K562 (cell line): ENCODE data around the gene CCDC47. TPM values are rescaled to one million over a fixed set of nuclear protein-coding genes. Genes with fewer than 3 reads are reported as not detected.
A peak's percentile ranks its signal among the peaks of the same experiment; 100 is the strongest.

Source experiments
- PURB ChIP-seq: sonication (generic); formaldehyde crosslinking; IDR thresholded peaks from 2 replicates; pipeline ENCODE4 v1.9.0; 2021; ENCODE audit warnings: low read depth, mild to moderate bottlenecking, missing genetic modification reagents
- SMC3 ChIP-seq: conservative IDR thresholded peaks from 2 replicates; pipeline ENCODE4 v1.6.1; 2011; ENCODE audit warnings: low read depth, low read length, improper control_type of control experiment; ENCODE audit not compliant: insufficient read depth
- polyA plus RNA-seq, 8 experiments: library from polyadenylated mRNA; depleted of rRNA in 4 of 8; stranded (reverse) in 5 of 8; unstranded in 3 of 8; fragments of >200 nt; fragmentation: Nextera tagmentation in 2 of 8; fragmentation: Illumina TruSeq in 1 of 8; extraction: Ambion mirVana in 2 of 8; extraction: Trizol in 1 of 8; gene quantifications; 2 replicates each; pipeline versions ENCODE4 v1.2.1 to v1.2.3, GENCODE V29; 2011 to 2014; ENCODE audit warnings: inconsistent platforms in 1 of 8, missing spikeins in 1 of 8
- total RNA-seq, 7 experiments: library from RNA; depleted of rRNA in 6 of 7; stranded (reverse); fragments of >200 nt in 6 of 7; fragmentation: Illumina TruSeq in 2 of 7; extraction: Trizol in 2 of 7; gene quantifications; 2 replicates each; pipeline versions ENCODE4 v1.2.1 to v1.2.3, GENCODE V29; 2011 to 2021; ENCODE audit warnings: low replicate concordance in 1 of 7
- TF ChIP-seq, protein P1 (sequence below): fragments of 200-600 bp; sonication (generic); IDR thresholded peaks from one replicate; pipeline ENCODE4 v1.6.1; 2012; ENCODE audit warnings: mild to moderate bottlenecking, low read depth, low read length, inconsistent platforms
- TF ChIP-seq, protein P2 (sequence below): sonication (generic); formaldehyde crosslinking; IDR thresholded peaks from 2 replicates; pipeline ENCODE4 v1.8.1; 2023; ENCODE audit warnings: mild to moderate bottlenecking, missing genetic modification reagents
- TF ChIP-seq, protein P3 (sequence below), 2 experiments: fragments of 450-650 bp in 1 of 2; IDR thresholded peaks; 2 replicates each; pipeline ENCODE4 v1.6.1; 2011 to 2017; ENCODE audit warnings: low read depth in 2 of 2, antibody characterized with exemption in 1 of 2, borderline replicate concordance in 1 of 2, low read length in 1 of 2, mild to moderate bottlenecking in 1 of 2, mixed read lengths in 1 of 2; ENCODE audit not compliant: control insufficient read depth in 1 of 2
- TF ChIP-seq, protein P4 (sequence below): fragments of 250-450 bp; sonication (Bioruptor Pico); IDR thresholded peaks from 2 replicates; pipeline ENCODE4 v1.5.0; 2020; ENCODE audit warnings: mild to moderate bottlenecking

Gene CCDC47
- total and polyA plus RNA-seq, 9 of the 15 experiments (the other 6 are each of a cell fraction or from before 2014, with no cell fraction given), result 15.5 to 162 (median 122) TPM

DNA sequence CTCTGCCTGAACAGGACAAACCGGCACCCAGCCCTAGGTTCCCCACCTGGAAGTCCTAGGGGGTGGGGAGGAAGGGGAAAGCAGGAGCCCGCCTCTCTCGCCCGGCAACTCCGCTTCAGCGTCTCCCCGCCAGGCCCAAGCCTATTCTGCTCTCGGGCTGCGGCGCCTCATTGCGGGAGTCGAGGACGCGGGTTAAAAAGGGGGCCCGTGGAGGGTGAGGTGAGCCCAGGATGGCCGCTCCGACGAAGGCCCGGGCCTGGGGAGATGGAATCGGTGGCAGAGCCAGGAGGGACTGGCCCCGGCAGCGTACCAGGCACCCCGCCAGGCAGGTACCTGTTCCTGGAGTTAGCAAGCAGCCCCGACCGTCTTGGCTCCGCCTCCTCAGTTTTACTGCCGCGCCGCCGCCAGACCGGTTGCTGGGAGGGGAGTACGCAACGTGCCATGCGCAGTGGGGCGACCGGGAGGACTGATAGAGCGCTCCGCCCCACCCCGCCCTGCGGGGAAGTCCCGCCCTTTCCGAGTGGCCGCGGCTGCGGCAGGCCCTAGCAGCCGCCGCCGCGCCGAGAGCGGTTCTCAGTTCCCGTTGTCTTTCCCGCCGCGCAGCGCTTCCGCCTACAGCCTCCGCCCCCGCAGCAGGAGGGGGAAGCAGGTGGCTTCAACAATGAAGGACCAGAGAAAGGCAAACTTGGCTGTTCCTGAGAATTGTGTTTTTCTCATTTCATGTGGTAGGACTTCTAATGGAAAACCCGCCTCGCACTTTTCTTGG, 31.8 kb downstream of the CCDC47 start, which contains the start of gene STRADA (continued):
- TF ChIP-seq, protein P1, sequence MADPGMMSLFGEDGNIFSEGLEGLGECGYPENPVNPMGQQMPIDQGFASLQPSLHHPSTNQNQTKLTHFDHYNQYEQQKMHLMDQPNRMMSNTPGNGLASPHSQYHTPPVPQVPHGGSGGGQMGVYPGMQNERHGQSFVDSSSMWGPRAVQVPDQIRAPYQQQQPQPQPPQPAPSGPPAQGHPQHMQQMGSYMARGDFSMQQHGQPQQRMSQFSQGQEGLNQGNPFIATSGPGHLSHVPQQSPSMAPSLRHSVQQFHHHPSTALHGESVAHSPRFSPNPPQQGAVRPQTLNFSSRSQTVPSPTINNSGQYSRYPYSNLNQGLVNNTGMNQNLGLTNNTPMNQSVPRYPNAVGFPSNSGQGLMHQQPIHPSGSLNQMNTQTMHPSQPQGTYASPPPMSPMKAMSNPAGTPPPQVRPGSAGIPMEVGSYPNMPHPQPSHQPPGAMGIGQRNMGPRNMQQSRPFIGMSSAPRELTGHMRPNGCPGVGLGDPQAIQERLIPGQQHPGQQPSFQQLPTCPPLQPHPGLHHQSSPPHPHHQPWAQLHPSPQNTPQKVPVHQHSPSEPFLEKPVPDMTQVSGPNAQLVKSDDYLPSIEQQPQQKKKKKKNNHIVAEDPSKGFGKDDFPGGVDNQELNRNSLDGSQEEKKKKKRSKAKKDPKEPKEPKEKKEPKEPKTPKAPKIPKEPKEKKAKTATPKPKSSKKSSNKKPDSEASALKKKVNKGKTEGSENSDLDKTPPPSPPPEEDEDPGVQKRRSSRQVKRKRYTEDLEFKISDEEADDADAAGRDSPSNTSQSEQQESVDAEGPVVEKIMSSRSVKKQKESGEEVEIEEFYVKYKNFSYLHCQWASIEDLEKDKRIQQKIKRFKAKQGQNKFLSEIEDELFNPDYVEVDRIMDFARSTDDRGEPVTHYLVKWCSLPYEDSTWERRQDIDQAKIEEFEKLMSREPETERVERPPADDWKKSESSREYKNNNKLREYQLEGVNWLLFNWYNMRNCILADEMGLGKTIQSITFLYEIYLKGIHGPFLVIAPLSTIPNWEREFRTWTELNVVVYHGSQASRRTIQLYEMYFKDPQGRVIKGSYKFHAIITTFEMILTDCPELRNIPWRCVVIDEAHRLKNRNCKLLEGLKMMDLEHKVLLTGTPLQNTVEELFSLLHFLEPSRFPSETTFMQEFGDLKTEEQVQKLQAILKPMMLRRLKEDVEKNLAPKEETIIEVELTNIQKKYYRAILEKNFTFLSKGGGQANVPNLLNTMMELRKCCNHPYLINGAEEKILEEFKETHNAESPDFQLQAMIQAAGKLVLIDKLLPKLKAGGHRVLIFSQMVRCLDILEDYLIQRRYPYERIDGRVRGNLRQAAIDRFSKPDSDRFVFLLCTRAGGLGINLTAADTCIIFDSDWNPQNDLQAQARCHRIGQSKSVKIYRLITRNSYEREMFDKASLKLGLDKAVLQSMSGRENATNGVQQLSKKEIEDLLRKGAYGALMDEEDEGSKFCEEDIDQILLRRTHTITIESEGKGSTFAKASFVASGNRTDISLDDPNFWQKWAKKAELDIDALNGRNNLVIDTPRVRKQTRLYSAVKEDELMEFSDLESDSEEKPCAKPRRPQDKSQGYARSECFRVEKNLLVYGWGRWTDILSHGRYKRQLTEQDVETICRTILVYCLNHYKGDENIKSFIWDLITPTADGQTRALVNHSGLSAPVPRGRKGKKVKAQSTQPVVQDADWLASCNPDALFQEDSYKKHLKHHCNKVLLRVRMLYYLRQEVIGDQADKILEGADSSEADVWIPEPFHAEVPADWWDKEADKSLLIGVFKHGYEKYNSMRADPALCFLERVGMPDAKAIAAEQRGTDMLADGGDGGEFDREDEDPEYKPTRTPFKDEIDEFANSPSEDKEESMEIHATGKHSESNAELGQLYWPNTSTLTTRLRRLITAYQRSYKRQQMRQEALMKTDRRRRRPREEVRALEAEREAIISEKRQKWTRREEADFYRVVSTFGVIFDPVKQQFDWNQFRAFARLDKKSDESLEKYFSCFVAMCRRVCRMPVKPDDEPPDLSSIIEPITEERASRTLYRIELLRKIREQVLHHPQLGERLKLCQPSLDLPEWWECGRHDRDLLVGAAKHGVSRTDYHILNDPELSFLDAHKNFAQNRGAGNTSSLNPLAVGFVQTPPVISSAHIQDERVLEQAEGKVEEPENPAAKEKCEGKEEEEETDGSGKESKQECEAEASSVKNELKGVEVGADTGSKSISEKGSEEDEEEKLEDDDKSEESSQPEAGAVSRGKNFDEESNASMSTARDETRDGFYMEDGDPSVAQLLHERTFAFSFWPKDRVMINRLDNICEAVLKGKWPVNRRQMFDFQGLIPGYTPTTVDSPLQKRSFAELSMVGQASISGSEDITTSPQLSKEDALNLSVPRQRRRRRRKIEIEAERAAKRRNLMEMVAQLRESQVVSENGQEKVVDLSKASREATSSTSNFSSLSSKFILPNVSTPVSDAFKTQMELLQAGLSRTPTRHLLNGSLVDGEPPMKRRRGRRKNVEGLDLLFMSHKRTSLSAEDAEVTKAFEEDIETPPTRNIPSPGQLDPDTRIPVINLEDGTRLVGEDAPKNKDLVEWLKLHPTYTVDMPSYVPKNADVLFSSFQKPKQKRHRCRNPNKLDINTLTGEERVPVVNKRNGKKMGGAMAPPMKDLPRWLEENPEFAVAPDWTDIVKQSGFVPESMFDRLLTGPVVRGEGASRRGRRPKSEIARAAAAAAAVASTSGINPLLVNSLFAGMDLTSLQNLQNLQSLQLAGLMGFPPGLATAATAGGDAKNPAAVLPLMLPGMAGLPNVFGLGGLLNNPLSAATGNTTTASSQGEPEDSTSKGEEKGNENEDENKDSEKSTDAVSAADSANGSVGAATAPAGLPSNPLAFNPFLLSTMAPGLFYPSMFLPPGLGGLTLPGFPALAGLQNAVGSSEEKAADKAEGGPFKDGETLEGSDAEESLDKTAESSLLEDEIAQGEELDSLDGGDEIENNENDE, result no peak
- TF ChIP-seq, protein P2, sequence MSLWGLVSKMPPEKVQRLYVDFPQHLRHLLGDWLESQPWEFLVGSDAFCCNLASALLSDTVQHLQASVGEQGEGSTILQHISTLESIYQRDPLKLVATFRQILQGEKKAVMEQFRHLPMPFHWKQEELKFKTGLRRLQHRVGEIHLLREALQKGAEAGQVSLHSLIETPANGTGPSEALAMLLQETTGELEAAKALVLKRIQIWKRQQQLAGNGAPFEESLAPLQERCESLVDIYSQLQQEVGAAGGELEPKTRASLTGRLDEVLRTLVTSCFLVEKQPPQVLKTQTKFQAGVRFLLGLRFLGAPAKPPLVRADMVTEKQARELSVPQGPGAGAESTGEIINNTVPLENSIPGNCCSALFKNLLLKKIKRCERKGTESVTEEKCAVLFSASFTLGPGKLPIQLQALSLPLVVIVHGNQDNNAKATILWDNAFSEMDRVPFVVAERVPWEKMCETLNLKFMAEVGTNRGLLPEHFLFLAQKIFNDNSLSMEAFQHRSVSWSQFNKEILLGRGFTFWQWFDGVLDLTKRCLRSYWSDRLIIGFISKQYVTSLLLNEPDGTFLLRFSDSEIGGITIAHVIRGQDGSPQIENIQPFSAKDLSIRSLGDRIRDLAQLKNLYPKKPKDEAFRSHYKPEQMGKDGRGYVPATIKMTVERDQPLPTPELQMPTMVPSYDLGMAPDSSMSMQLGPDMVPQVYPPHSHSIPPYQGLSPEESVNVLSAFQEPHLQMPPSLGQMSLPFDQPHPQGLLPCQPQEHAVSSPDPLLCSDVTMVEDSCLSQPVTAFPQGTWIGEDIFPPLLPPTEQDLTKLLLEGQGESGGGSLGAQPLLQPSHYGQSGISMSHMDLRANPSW, result no peak
- TF ChIP-seq, protein P3, sequence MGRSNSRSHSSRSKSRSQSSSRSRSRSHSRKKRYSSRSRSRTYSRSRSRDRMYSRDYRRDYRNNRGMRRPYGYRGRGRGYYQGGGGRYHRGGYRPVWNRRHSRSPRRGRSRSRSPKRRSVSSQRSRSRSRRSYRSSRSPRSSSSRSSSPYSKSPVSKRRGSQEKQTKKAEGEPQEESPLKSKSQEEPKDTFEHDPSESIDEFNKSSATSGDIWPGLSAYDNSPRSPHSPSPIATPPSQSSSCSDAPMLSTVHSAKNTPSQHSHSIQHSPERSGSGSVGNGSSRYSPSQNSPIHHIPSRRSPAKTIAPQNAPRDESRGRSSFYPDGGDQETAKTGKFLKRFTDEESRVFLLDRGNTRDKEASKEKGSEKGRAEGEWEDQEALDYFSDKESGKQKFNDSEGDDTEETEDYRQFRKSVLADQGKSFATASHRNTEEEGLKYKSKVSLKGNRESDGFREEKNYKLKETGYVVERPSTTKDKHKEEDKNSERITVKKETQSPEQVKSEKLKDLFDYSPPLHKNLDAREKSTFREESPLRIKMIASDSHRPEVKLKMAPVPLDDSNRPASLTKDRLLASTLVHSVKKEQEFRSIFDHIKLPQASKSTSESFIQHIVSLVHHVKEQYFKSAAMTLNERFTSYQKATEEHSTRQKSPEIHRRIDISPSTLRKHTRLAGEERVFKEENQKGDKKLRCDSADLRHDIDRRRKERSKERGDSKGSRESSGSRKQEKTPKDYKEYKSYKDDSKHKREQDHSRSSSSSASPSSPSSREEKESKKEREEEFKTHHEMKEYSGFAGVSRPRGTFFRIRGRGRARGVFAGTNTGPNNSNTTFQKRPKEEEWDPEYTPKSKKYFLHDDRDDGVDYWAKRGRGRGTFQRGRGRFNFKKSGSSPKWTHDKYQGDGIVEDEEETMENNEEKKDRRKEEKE (IDR thresholded peaks at IDR 0.05; ENCODE audit: borderline replicate concordance in 1 of 2, control insufficient read depth in 1 of 2, low read depth in 2 of 2, low read length in 1 of 2), result 0 out of 4 replicates have a peak, but pooled peaks of 1 of the 2 experiments have one; percentile 74
- TF ChIP-seq SMC3, result no peak
- TF ChIP-seq, protein P4, sequence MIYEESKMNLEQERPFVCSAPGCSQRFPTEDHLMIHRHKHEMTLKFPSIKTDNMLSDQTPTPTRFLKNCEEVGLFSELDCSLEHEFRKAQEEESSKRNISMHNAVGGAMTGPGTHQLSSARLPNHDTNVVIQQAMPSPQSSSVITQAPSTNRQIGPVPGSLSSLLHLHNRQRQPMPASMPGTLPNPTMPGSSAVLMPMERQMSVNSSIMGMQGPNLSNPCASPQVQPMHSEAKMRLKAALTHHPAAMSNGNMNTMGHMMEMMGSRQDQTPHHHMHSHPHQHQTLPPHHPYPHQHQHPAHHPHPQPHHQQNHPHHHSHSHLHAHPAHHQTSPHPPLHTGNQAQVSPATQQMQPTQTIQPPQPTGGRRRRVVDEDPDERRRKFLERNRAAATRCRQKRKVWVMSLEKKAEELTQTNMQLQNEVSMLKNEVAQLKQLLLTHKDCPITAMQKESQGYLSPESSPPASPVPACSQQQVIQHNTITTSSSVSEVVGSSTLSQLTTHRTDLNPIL (CRISPR knock-in tag), result no peak
- TF ChIP-seq PURB (CRISPR knock-in tag), result no peak
